HEK293 (cell line): Measurements from ENCODE around the gene EPSTI1.

ENCODE experiments used
- CTCF ChIA-PET: fragments of 350-600 bp; formaldehyde crosslinking; extraction: SDS; loops from one replicate; lab custom pipeline; 2021; ENCODE audit warnings: antibody characterized with exemption; lab: Yijun Ruan, JAX
- POLR2A ChIA-PET: fragments of 300-600 bp; formaldehyde crosslinking; extraction: SDS; loops from one replicate; lab custom pipeline; 2020; ENCODE audit warnings: antibody characterized with exemption, inconsistent platforms; lab: Yijun Ruan, JAX
- H3K27ac ChIP-seq: fragments of 200-500 bp; sonication (Bioruptor generic); 2 replicates; pipeline ENCODE4 v1.5.1; 2014; ENCODE audit warnings: low read depth, low read length, control low read depth, inconsistent platforms; ENCODE audit errors: extremely low read depth
- H3K36me3 ChIP-seq, 2 experiments: fragments of 200-500 bp in 1 of 2; sonication (Bioruptor generic) in 1 of 2; 1 replicate in 1 of 2; 2 replicates in 1 of 2; pipeline ENCODE4 v1.5.1; 2014 to 2017; ENCODE audit warnings: inconsistent platforms in 2 of 2, low read length in 2 of 2; ENCODE audit not compliant: control insufficient read depth in 2 of 2, insufficient read depth in 1 of 2
- H3K4me1 ChIP-seq: fragments of 200-500 bp; sonication (Bioruptor generic); 2 replicates; pipeline ENCODE4 v1.5.1; 2014; ENCODE audit warnings: mild to moderate bottlenecking, low read length, inconsistent platforms; ENCODE audit not compliant: control insufficient read depth, insufficient read depth
- H3K4me3 ChIP-seq: 2 replicates; pipeline ENCODE4 v1.5.1; 2011; ENCODE audit warnings: low read depth, mild to moderate bottlenecking, control low read depth, low read length, moderate library complexity
- H3K9me3 ChIP-seq: fragments of 200-500 bp; sonication (Bioruptor generic); 2 replicates; pipeline ENCODE4 v1.5.1; 2014; ENCODE audit warnings: low read depth, low read length, inconsistent platforms; ENCODE audit not compliant: control insufficient read depth, insufficient read depth
- BCL11A ChIP-seq: fragments of 450-650 bp; formaldehyde crosslinking; IDR thresholded peaks from 2 replicates; pipeline ENCODE4 v1.5.1; 2016; ENCODE audit warnings: low read depth, missing biosample characterization, missing genetic modification characterization
- HOXC10 ChIP-seq: sonication (generic); formaldehyde crosslinking; IDR thresholded peaks from 2 replicates; pipeline ENCODE4 v1.8.1; 2023; ENCODE audit warnings: mild to moderate bottlenecking, missing genetic modification reagents
- KLF8 ChIP-seq: fragments of 450-650 bp; formaldehyde crosslinking; IDR thresholded peaks from 2 replicates; pipeline ENCODE4 v1.5.1; 2016; ENCODE audit warnings: missing biosample characterization, missing genetic modification characterization
- SP3 ChIP-seq: fragments of 450-650 bp; formaldehyde crosslinking; IDR thresholded peaks from 2 replicates; pipeline ENCODE4 v1.5.1; 2016; ENCODE audit warnings: missing biosample characterization, missing genetic modification characterization
- WT1 ChIP-seq: fragments of 450-650 bp; formaldehyde crosslinking; IDR thresholded peaks from 2 replicates; pipeline ENCODE4 v1.5.1; 2016; ENCODE audit warnings: missing biosample characterization, missing genetic modification characterization
- YY2 ChIP-seq: fragments of 450-650 bp; formaldehyde crosslinking; IDR thresholded peaks from 2 replicates; pipeline ENCODE4 v1.5.1; 2016; ENCODE audit warnings: missing biosample characterization, missing genetic modification characterization
- ZBTB20 ChIP-seq: fragments of 450-650 bp; formaldehyde crosslinking; IDR thresholded peaks from 2 replicates; pipeline ENCODE4 v1.5.1; 2016; ENCODE audit warnings: missing biosample characterization, missing genetic modification characterization
- ZBTB44 ChIP-seq: fragments of 450-650 bp; IDR thresholded peaks from 2 replicates; pipeline ENCODE4 v1.5.1; 2018; ENCODE audit warnings: missing biosample characterization, mild to moderate bottlenecking, missing genetic modification characterization
- ZBTB6 ChIP-seq: fragments of 450-650 bp; formaldehyde crosslinking; IDR thresholded peaks from 2 replicates; pipeline ENCODE4 v1.5.1; 2017; ENCODE audit warnings: missing biosample characterization, missing genetic modification characterization
- ZFP3 ChIP-seq: fragments of 450-650 bp; formaldehyde crosslinking; IDR thresholded peaks from 2 replicates; pipeline ENCODE4 v1.5.1; 2016; ENCODE audit warnings: low read depth, missing biosample characterization, missing genetic modification characterization
- ZFP69B ChIP-seq: fragments of 450-650 bp; formaldehyde crosslinking; IDR thresholded peaks from 2 replicates; pipeline ENCODE4 v1.5.1; 2016; ENCODE audit warnings: missing biosample characterization, missing genetic modification characterization
- ZNF112 ChIP-seq: fragments of 450-650 bp; formaldehyde crosslinking; IDR thresholded peaks from 2 replicates; pipeline ENCODE4 v1.5.0; 2017; ENCODE audit warnings: missing biosample characterization, missing genetic modification characterization
- ZNF214 ChIP-seq: fragments of 450-650 bp; formaldehyde crosslinking; IDR thresholded peaks from 2 replicates; pipeline ENCODE4 v1.5.1; 2017; ENCODE audit warnings: missing biosample characterization, mild to moderate bottlenecking, missing genetic modification characterization, borderline replicate concordance
- ZNF248 ChIP-seq: fragments of 450-650 bp; formaldehyde crosslinking; IDR thresholded peaks from 2 replicates; pipeline ENCODE4 v1.5.1; 2017; ENCODE audit warnings: missing biosample characterization, missing genetic modification characterization
- ZNF26 ChIP-seq: fragments of 450-650 bp; formaldehyde crosslinking; IDR thresholded peaks from 2 replicates; pipeline ENCODE4 v1.5.1; 2016; ENCODE audit warnings: missing biosample characterization, missing genetic modification characterization
- ZNF362 ChIP-seq: fragments of 450-650 bp; formaldehyde crosslinking; IDR thresholded peaks from 2 replicates; pipeline ENCODE4 v1.5.1; 2016; ENCODE audit warnings: missing biosample characterization, missing genetic modification characterization
- ZNF404 ChIP-seq: fragments of 450-650 bp; formaldehyde crosslinking; IDR thresholded peaks from 2 replicates; pipeline ENCODE4 v1.5.1; 2017; ENCODE audit warnings: missing biosample characterization, missing genetic modification characterization
- ZNF416 ChIP-seq: fragments of 450-650 bp; formaldehyde crosslinking; IDR thresholded peaks from 2 replicates; pipeline ENCODE4 v1.5.1; 2016; ENCODE audit warnings: missing biosample characterization, missing genetic modification characterization
- ZNF473 ChIP-seq: fragments of 450-650 bp; formaldehyde crosslinking; IDR thresholded peaks from 2 replicates; pipeline ENCODE4 v1.5.1; 2017; ENCODE audit warnings: missing biosample characterization, missing genetic modification characterization
- ZNF571 ChIP-seq: fragments of 450-650 bp; formaldehyde crosslinking; IDR thresholded peaks from 2 replicates; pipeline ENCODE4 v1.5.0; 2017; ENCODE audit warnings: missing biosample characterization, missing genetic modification characterization
- ZNF692 ChIP-seq: fragments of 450-650 bp; formaldehyde crosslinking; IDR thresholded peaks from 2 replicates; pipeline ENCODE4 v1.5.1; 2016; ENCODE audit warnings: missing biosample characterization, missing genetic modification characterization
- ZNF76 ChIP-seq: fragments of 450-650 bp; formaldehyde crosslinking; IDR thresholded peaks from 2 replicates; pipeline ENCODE4; 2016; ENCODE audit warnings: low read depth, missing biosample characterization, missing genetic modification characterization, borderline replicate concordance
- ZNF837 ChIP-seq: fragments of 450-650 bp; formaldehyde crosslinking; IDR thresholded peaks from 2 replicates; pipeline ENCODE4 v1.5.1; 2016; ENCODE audit warnings: missing biosample characterization, missing genetic modification characterization

Gene EPSTI1

GRCh38 chr13:42860485-42860884, 131.6 kb downstream of the EPSTI1 start:
- H3K36me3 ChIP-seq = no peaks in the 10 kb centered on the region
- H3K9me3 ChIP-seq = no peaks in the 10 kb centered on the region
- H3K4me3 ChIP-seq = no peak overlapping the region
- ChIA-PET CTCF (interaction anchor here (0.7 kb wide), 3 partner anchors 139 to 1596 kb away, joined by 4 to 5 read pairs (median 4); no protein-coding TSS in a partner anchor), POLR2A (no interaction called here)
- H3K4me1 ChIP-seq = no peaks in the 10 kb centered on the region
- TF ChIP-seq ZNF112 (no peak), ZNF76 (tag by site-specific recombination) (no peak), ZFP3 (tag by site-specific recombination) (no peak), ZNF214 (tag by site-specific recombination) (no peak), ZBTB6 (tag by site-specific recombination) (no peak), ZFP69B (tag by site-specific recombination) (no peak), HOXC10 (CRISPR knock-in tag) (no peak), ZNF837 (tag by site-specific recombination) (no peak)
- H3K27ac ChIP-seq = no peak overlapping the region

- TF ChIP-seq ZNF416 (tag by site-specific recombination) (no peak), ZFP69B (tag by site-specific recombination) (no peak)
- Histone ChIP-seq H3K36me3 (no peaks in the 10 kb centered on the region), H3K4me3 (no peak overlapping the region), H3K4me1 (no peaks in the 10 kb centered on the region), H3K9me3 (no peaks in the 10 kb centered on the region), H3K27ac (no peak overlapping the region)
- CTCF ChIA-PET = interaction anchor here (0.7 kb wide), 1 partner anchor 140 kb away, joined by 5 read pairs; no protein-coding TSS in a partner anchor
- POLR2A ChIA-PET = no interaction called here
These were observed 132.3 kb downstream of the EPSTI1 start for GRCh38 chr13:42859760-42860159.

- ChIA-PET POLR2A (no interaction called here), CTCF (no interaction called here)
- Histone ChIP-seq H3K9me3 (no peaks in the 10 kb centered on the region), H3K4me1 (no peaks in the 10 kb centered on the region), H3K4me3 (no peak overlapping the region), H3K36me3 (no peaks in the 10 kb centered on the region), H3K27ac (no peak overlapping the region)
- no peak for TF ChIP-seq ZNF248 (tag by site-specific recombination)
- TF ChIP-seq YY2 (tag by site-specific recombination) = no peak
- TF ChIP-seq ZNF473 (tag by site-specific recombination) = no peak
- no peak for TF ChIP-seq HOXC10 (CRISPR knock-in tag)
- TF ChIP-seq BCL11A (tag by site-specific recombination) = no peak
- TF ChIP-seq ZBTB44 (tag by site-specific recombination) = no peak
- no peak for TF ChIP-seq WT1
- TF ChIP-seq ZNF362 = no peak
- TF ChIP-seq ZNF571 (tag by site-specific recombination) = no peak
- TF ChIP-seq SP3 = no peak
- no peak for TF ChIP-seq ZNF692 (tag by site-specific recombination)
- TF ChIP-seq ZBTB20 (tag by site-specific recombination) = no peak
- no peak for TF ChIP-seq KLF8 (tag by site-specific recombination)
- no peak for TF ChIP-seq ZNF26 (tag by site-specific recombination)
- no peak for TF ChIP-seq ZNF404 (tag by site-specific recombination)
These were observed 136.6 kb downstream of the EPSTI1 start for GRCh38 chr13:42855410-42855809.
